Left renal cortex interstitium (tissue), 4 donors: ENCODE measurements around the gene BPIFB2. TPM values are rescaled to one million over a fixed set of nuclear protein-coding genes. Genes with fewer than 3 reads are reported as not detected.

Source experiments
- DNase-seq, 4 donors: peaks; one replicate each; pipeline ENCODE4 v3.0.0-alpha.2; 2013; ENCODE audit warnings: low read depth in 4 of 4, low spot score in 2 of 4, missing footprints in 1 of 4
- polyA plus RNA-seq, 4 donors: library from polyadenylated mRNA; unstranded; fragments of 120-200 nt; gene quantifications; one replicate each; pipeline ENCODE4 v1.2.1, GENCODE V29; 2013; ENCODE audit not compliant: insufficient read length in 4 of 4

Gene BPIFB2
- polyA plus RNA-seq, 4 donors, result not detected

GRCh38 chr20:33018169-33018931 lies 10.8 kb downstream of the BPIFB2 start:
- no peak for DNase-seq

GRCh38 chr20:33019465-33020277 lies 12.2 kb downstream of the BPIFB2 start:
- no peak for DNase-seq

GRCh38 chr20:33020278-33021161 lies 13.0 kb downstream of the BPIFB2 start:
- DNase-seq, result no peak

DNA sequence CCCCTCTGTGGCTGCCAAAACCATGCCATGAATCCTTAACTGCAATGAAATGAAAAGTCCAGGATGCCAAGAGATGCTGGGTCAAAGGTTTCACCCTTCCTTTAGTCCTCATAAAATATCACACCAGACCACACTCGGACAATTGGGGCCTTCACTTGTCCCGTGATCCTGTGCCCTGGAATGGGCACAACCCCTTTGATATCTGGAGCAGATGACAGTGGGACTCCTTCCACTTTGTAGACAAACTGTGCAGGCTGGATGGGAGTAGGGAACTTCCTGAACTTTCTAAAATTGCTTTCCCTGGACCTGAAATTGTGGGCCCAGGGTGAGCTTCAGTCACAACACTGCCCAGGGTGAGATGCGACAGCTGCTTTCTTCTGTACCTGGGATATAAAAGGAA lies 14.4 kb downstream of the BPIFB2 start:
- DNase-seq, result no peak

DNA sequence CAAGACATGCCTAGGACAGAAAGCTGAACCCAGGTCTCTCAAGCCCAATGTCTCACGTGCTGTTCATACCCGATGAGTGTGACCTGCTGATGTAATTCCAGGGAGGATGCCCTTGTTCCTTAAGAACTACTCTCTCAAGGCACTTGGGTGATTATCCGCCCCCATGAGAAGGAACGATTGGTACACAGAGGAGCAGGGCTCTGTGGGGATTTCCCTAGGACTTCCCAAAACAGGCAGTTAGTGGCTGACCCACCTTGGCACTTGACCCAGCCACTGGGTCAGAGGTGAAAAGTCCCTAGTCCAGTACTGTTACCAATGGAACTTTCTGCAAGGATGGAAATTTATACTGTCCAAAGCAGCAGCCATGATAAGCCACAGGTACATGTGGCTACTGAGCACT lies 14.8 kb downstream of the BPIFB2 start:
- DNase-seq, result no peak

DNA sequence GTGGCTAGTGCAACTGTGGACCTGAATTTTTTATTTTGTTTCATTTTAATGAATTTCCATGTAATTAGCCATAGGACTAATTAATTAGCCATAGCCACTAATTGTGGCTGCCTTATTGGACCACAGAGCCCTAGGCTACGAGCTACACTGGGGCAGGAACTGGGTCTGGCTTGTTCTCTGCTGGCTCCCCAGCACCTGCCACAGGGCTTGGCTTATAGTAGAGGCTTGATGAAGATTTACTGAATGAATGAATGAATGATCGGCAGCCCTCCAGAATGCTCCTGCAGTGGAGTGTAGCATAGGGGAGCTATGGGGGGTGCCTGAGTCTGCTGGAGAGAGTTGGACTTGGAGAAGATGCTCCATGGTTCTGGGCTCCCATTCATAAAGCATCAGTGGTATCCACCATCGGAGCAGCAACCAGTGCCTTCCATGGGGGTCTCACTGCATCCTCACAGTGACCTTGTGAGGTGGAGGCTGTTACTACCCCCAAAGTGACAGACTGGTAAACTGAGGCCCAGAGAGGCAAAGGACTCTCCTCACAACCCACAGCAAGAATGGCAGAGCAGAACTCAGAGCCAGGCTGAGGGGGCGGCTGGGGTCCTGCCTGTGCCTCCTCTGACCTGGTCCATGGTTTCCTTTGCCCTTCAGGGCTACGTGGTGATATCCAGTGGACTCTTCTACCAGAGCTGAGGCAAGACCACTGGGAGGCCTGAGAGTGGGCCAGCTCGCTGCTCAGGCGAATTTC lies 15.4 kb downstream of the BPIFB2 start:
- DNase-seq, result no peak

- DNase-seq, result no peak
Measured at GRCh38 chr20:33023439-33024242, 16.1 kb downstream of the BPIFB2 start.

- DNase-seq, result no peak
Measured at GRCh38 chr20:33024243-33024560, 16.7 kb downstream of the BPIFB2 start.

- DNase-seq, result no peak
Measured at GRCh38 chr20:33024609-33025317, 17.3 kb downstream of the BPIFB2 start.

DNA sequence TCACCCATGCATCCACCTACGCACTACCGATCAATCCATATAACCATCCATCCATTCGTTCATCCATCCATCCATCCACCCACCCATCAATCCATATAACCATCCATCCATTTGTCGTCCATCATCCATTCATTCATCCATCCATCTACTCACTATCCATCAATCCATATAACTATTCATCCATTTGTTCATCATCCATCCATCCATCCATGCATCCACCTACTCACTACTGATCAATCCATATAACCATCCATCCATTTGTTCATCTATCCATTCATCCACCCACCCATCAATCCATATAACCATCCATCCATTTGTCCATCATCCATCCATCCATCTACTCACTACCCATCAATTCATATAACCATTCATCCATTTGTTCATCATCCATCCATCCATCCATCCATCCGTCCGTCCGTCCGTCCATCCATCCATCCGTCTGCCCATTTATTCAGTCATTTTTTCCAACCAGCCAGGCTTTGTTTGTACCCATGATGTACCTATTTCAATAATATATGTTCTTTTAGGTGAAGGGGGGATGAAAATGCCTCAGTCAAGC lies 17.9 kb downstream of the BPIFB2 start:
- no peak for DNase-seq

GRCh38 chr20:33026072-33026778 lies 18.7 kb downstream of the BPIFB2 start:
- DNase-seq, result no peak

DNA sequence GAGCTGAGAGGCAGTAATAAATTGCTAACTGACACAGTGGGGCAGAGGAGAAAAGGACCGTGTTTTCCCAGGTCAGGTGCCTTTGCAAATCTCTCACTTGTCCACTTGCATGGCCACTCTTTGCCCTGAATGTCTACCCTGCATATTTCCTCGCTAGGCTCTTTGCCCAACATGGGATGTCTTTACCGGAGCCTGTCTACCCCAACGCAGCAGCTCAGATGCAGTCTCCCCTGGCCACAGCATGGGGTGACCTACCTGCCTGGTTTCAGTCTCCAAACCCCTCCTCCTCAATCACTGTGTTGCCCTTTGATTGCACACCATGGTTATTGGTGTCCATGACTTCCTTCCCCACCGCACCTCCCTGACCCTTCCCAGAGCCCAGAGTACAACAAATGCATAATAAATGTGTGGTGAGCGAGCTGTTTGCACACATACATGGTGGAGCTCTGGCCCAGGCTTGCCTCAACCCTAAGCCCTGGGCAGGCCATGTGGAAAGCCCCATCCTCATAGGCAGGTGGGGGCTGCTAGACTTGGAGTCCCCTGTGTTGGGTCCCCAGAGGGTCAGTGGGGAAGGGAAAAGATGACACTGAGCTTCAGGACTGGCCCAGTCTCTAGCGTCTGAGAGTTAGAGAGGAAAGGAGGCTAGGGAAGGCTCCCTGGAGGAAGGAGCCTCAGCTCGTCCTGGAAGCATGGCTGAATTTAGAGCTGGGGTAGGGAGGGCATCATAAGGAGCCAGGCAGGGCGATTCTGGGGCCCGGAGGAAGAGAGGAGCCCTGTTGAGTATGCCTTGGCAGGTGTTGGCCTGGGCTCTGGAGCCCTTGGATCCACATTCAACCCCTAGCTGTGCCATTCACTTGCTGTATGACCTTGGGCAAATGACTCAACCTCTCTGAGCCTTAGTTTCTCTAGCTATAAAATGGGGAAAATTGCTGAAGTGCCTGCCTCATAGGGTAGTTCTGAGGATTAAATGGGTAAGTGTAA lies 19.6 kb downstream of the BPIFB2 start:
- no peak for DNase-seq

- no peak for DNase-seq
Measured at GRCh38 chr20:33027769-33028751, 20.6 kb downstream of the BPIFB2 start.

DNA sequence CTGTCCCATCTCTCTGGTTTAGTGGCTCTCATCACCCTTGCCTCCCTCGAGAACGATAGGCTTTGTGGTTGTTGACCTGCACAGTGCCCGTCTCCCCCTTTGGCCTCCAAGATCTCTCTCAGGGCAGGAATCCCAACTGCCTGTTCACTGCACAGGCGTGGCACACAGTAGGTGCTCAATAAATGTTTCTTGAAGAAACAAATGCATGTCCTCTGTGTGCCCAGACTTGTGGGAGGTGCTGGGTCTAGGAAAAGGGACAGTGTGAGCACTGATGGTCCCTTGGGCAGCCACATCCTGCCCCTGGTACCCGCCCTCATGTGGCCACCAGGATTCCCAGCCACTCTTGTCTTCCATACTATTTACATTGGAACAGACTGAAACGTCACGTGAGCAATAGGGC lies 21.4 kb downstream of the BPIFB2 start:
- no peak for DNase-seq

DNA sequence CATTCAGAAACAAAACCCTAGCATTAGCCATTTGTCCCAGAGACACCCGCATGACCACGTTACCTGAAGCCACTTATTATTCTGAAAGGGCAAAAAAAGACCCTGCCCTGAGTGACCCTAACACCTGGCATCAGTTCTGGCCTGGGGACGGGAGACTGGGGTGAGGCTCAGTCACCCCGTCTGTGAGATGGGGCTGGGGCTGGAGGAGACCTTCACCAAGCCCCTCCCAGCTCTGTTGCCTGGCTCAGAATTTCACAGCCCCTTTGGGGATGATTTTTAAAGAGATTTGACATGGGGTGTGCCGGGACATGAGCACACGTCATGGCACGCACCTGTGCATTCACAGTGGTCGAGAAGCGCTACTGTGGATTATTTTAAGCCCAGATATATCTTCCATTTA lies 22.6 kb downstream of the BPIFB2 start:
- no peak for DNase-seq

GRCh38 chr20:33030569-33030968 lies 23.1 kb downstream of the BPIFB2 start:
- DNase-seq, result no peak
